ENCODE data around the gene R3HDM4. TPM values are rescaled to one million over a fixed set of nuclear protein-coding genes. Genes with fewer than 3 reads are reported as not detected.

Gene R3HDM4
- total and polyA plus RNA-seq, 9 of the 15 experiments (the other 6 are each of a cell fraction or from before 2014, with no cell fraction given), result 3.2 to 154 (median 59.0) TPM

- TF ChIP-seq POLR2H (tag; IDR thresholded peaks at IDR 0.05; ENCODE audit: low read depth) (no peak), TRIM28 (IDR thresholded peaks at IDR 0.05) (no peak; the same call in 1 of the 2 replicates), TFE3 (CRISPR knock-in tag; IDR thresholded peaks at IDR 0.05) (no peak), RBM15 (IDR thresholded peaks at IDR 0.05; ENCODE audit: insufficient read depth, low read length) (no peak), ZNF354B (CRISPR knock-in tag; IDR thresholded peaks at IDR 0.05) (no peak), JUND (IDR thresholded peaks at IDR 0.05; ENCODE audit: borderline replicate concordance, low read depth, low read length) (peak; percentile 51; the same call in 1 of the 2 replicates), JUND (tag; IDR thresholded peaks at IDR 0.05; ENCODE audit: borderline replicate concordance, low read depth, low read length) (no peak; the same call in 2 of the 3 replicates), ZNF143 (CRISPR knock-in tag; IDR thresholded peaks at IDR 0.05) (no peak), RBM34 (IDR thresholded peaks at IDR 0.05; ENCODE audit: borderline replicate concordance, insufficient read depth, low read length) (0 out of 2 replicates have a peak, but pooled peaks have one; percentile 65), ZNF583 (CRISPR knock-in tag; IDR thresholded peaks at IDR 0.05) (0 out of 2 replicates have a peak, but pooled peaks have one; percentile 30), NFIX (CRISPR knock-in tag; IDR thresholded peaks at IDR 0.05; ENCODE audit: low read depth) (no peak), HOMEZ (CRISPR knock-in tag; IDR thresholded peaks at IDR 0.05) (no peak), EP400 (IDR thresholded peaks at IDR 0.05) (peak; percentile 44; the same call in 1 of the 2 replicates), HDAC2 (IDR thresholded peaks at IDR 0.05) (peak; percentile 58), TCF7L2 (IDR thresholded peaks at IDR 0.05; ENCODE audit: low read depth, low read length) (no peak), EP300 (IDR thresholded peaks at IDR 0.05; ENCODE audit: low read length) (peak; percentile 31; the same call in 1 of the 2 replicates), HINFP (tag; conservative IDR thresholded peaks at IDR 0.05; ENCODE audit: low read depth) (peak; percentile 72), ZNF512 (tag; IDR thresholded peaks at IDR 0.05) (no peak), NELFE (IDR thresholded peaks at IDR 0.05; ENCODE audit: insufficient read depth, insufficient read length) (no peak), SRSF9 (IDR thresholded peaks at IDR 0.05; ENCODE audit: borderline replicate concordance, low read depth, low read length) (no peak), ZNF699 (CRISPR knock-in tag; IDR thresholded peaks at IDR 0.05; ENCODE audit: insufficient replicate concordance) (no peak)
Observed at GRCh38 chr19:917323-918151, 4.5 kb upstream of the R3HDM4 start, which contains the start of gene KISS1R (continued).

Measured in K562 (cell line).